Kidney capillary endothelial cell (primary cell): ENCODE measurements around the gene CDC42BPA.
"Not testable (repeated sequence)": the region's sequence is repeated elsewhere in the genome, so short reads cannot be mapped to it uniquely, and the experiment has no call there.

Experiments
- DNase-seq: peaks from one replicate; pipeline ENCODE4 v3.0.0-alpha.2; 2018; ENCODE audit warnings: low spot score

CDC42BPA gene

GRCh38 chr1:227318016-227318852, at the start of gene CDC42BPA:
Gene CDC42BPA (minus strand): TSS chr1:227318492. CDS start chr1:227317182, 1,310 bp downstream.
- DNase-seq: peak; percentile 82

GRCh38 chr1:227368009-227368408, 49.7 kb upstream of the CDC42BPA start:
- no peak for DNase-seq

- DNase-seq: no peak
Observed at GRCh38 chr1:227365473-227366431, 47.5 kb upstream of the CDC42BPA start.

- DNase-seq: no peak
Observed at GRCh38 chr1:227364657-227365056, 46.4 kb upstream of the CDC42BPA start.

GRCh38 chr1:227363825-227364224, 45.5 kb upstream of the CDC42BPA start:
- no peak for DNase-seq

GRCh38 chr1:227362039-227362438, 43.7 kb upstream of the CDC42BPA start:
- DNase-seq: no peak

GRCh38 chr1:227357927-227358302, 39.6 kb upstream of the CDC42BPA start:
- no peak for DNase-seq

- DNase-seq: peak; percentile 94
Observed at GRCh38 chr1:227357171-227357926, 39.1 kb upstream of the CDC42BPA start.

GRCh38 chr1:227356620-227357146, 38.4 kb upstream of the CDC42BPA start:
- DNase-seq: peak; percentile 65

- no peak for DNase-seq
Observed at GRCh38 chr1:227355542-227356245, 37.4 kb upstream of the CDC42BPA start.

- DNase-seq: no peak
Observed at GRCh38 chr1:227353186-227353585, 34.9 kb upstream of the CDC42BPA start.

- not testable (repeated sequence) for DNase-seq
Observed at GRCh38 chr1:227352164-227352563, 33.9 kb upstream of the CDC42BPA start.

GRCh38 chr1:227351443-227351842, 33.2 kb upstream of the CDC42BPA start:
- DNase-seq: peak; percentile 58

GRCh38 chr1:227349967-227350366, 31.7 kb upstream of the CDC42BPA start:
- no peak for DNase-seq

- DNase-seq: peak; percentile 74
Observed at GRCh38 chr1:227343727-227344551, 25.6 kb upstream of the CDC42BPA start.

- no peak for DNase-seq
Observed at GRCh38 chr1:227343206-227343605, 24.9 kb upstream of the CDC42BPA start.

- DNase-seq: no peak
Observed at GRCh38 chr1:227342075-227342829, 24.0 kb upstream of the CDC42BPA start.

- DNase-seq: not testable (repeated sequence)
Observed at GRCh38 chr1:227336136-227336535, 17.8 kb upstream of the CDC42BPA start.

GRCh38 chr1:227335242-227336020, 17.1 kb upstream of the CDC42BPA start:
- DNase-seq: no peak
